Activated T-cell treated with anti-CD3 and anti-CD28 coated beads for 4 hours (primary cell): ENCODE results near the gene NFATC3.

Source experiments
- DNase-seq: peaks from one replicate; pipeline ENCODE4 v3.0.0-alpha.2; 2020

NFATC3 gene

DNA sequence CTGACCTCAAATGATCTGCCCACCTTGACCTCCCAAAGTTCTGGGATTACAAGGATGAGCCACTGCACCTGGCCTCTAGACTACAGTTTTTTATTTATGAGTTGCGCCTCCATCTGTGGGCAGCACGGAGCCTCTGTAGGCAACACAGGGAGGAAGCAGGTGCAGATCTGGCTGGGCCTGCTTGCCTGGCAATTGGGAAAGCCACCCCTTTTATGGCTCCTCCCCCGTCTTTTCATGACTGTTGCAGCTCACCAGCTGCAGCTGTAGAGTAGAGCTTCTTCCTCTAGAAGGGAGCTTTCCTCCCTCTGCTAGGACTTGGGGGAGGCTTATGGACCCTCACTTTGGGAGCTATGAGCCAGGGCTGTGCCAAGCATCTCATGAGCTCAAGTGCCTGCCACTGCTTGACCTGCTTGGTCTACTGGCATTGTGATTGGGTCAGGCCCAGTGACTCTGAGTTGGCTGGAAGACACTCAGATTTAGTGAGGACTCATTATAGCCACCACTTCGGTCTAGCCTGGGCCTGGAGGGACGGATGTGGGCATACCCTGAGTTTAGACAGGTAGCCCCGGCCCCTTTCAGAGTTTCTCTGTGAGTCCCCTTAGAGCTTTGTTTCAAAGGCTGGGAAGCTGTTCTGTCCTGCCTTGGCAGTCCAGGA, 172.2 kb downstream of the NFATC3 start:
- no peak for DNase-seq

DNA sequence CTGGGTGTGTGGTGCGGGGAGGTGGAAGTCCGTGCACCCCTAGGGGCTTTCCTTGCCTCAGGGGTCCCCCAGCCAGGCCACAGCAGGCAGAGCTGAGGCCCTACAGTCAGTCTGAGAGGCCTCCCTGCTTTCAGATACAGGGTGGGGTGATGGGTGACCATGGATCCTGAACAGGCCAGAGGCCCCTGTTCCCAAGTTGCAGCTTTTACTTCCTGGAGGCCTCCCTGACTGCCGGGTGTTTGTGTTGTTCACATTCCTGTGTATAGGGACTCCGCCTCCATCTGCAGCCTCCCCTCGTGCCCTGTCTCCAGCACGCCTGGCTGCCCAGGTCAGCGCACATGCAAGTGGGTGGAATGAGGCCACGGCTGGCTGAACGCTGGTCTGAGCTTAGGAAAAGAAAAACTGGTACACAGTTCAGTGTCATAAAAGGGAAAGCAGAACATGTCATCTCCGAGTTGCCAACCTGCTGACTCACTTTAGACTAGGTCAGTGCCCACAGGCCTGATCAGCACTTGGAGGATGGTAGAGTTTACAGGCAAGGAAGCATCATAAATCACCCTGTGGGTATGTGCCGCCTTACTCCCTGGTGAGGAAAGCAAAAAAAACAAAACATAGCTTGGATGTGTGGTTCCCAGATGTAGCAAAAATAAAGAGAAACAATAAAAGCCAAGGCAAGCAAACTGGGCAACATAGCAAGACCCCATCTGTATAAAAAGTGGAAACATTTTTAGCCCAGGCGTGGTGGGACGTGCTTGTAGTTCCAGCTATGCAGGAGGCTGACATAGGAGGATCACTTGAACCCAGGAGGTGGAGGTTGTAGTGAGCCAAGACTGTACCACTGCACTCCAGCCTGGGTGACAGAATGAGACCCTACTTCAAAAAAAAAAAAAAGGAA, 173.0 kb downstream of the NFATC3 start:
- no peak for DNase-seq

DNA sequence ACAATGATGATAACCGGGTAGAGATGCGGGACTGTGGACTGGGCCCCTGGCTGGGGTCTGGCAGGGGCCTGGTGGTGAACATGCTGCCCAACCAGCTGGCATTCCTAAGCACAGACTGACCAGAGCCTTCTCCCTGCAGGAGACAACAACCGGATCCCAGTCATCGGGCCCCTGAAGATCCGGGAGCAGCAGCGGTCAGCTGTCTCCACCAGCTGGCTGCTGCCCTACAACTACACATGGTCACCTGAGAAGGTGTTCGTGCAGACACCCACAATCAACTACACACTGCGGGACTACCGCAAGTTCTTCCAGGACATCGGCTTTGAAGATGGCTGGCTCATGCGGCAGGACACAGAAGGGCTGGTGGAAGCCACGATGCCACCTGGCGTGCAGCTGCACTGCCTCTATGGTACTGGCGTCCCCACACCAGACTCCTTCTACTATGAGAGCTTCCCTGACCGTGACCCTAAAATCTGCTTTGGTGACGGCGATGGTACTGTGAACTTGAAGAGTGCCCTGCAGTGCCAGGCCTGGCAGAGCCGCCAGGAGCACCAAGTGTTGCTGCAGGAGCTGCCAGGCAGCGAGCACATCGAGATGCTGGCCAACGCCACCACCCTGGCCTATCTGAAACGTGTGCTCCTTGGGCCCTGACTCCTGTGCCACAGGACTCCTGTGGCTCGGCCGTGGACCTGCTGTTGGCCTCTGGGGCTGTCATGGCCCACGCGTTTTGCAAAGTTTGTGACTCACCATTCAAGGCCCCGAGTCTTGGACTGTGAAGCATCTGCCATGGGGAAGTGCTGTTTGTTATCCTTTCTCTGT, 174.0 kb downstream of the NFATC3 start:
- no peak for DNase-seq

DNA sequence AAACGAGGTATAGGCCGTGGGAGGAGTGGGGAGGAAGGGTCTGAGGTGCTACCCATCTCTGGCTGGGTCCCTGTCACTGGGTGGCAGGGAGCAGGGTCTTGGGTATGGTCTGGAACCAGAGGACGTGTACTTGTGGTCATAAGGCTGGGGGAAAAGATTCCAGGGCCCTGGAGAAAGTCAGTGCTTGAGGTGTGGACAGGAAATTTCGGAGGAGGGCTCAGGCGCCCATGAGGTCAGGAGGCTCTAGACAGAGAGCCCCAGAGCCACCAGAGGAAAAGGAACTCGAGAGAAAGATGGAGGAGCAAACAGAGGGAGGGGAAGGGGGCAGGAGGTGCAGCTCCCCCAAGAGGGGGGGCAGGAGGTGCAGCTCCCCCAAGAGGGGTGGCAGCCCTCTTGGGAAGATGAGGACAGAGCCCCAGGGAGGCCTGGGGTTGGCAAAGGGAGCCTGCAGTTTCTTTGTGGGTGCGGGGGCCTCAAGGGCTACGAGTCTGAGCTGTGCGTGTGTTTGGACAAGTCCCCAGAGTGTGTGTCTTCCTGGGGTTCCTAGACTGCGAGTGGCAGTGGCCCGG, 178.5 kb downstream of the NFATC3 start:
- no peak for DNase-seq

DNA sequence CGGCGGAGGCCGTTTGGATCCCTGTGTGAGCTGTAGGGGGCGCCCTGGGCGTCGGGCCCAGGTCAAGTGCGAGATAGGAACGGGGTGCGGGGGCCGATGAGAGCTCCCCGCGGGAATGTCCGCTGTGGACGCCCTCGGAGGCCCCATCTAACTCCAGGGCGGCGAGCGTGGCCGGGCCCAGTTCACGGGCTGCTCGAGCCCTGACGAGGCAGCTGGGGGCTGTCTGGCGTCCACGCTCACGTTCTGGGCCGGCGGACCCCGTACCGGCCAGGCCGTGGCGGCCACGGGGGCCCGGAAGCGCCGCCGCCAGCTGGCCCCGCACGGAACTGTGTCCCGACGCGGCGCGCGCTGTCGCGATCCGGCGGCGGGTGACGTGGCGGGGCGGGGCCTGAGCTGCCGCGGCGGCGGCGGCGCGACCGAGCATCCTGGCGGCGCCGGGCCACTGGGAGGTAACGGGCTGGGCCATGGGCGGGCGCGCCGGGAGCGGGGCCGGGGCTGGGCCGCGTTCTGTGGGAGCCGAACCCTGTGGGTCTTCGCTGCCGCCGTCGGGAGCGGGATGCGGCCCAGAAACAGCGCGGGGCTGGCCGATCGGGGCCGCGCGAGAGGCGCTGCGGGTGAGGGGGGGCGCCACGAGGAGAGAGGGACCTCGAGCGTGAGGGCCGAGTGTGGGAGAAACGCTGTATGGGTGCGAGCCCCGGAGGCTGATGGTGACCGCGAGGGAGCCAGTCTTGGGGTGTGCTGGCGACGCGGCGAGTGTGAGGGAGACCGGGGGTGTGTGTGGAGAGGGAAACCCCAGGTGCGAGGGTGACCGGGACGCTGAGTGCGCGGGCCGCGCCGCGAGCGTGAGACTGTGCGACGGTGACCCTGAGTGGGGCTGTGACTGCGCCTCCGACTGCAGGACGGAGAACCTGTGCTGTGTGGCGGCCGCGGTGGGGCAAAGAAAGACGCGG, 179.2 kb downstream of the NFATC3 start, which contains the start of gene SLC7A6:
SLC7A6 (plus strand) TSS at position 399 of the 950 bp plus-strand sequence. CDS start 10,201 bp downstream, outside the sequence.
- peak; percentile 80 for DNase-seq

DNA sequence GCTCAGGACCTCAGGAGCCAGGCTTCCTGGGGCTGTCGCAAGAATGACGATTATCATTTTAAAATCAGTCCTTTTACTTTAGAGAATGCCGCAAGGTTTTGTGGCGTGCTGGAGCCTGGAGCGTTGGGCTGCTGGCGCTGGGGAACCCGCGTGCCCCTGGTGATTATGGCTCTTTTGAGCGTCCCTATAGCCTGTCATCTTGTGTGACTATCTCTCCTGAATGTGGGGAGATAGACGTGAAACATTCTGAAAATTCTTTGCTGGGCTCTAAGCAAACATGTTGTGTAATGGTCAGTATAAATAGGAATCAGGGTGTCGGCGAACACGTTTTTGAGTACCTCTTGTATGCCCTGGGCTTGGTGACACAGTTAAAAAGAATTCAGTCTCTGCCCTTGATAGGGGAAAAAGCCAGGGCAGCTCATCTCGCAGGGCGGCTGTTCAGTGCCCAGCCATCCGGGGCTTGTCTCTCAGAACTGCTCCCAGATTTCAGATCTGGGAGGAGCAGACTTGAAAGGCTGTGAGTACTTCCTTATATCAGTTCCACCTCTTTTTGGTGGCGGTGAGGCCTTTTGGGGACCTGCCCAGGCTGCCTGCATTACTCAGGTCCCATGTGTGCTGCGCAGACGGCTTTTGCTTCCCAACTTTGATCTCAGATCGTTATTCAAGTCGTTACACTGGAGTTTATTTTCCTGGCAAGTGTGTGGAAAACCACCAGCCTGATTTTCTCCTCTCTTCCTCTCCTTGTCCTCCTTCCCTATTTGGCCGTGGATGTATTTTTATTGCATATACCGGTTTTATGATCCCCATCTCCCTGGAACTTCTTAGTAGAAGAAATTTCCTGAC, 180.1 kb downstream of the NFATC3 start:
- DNase-seq, result no peak

DNA sequence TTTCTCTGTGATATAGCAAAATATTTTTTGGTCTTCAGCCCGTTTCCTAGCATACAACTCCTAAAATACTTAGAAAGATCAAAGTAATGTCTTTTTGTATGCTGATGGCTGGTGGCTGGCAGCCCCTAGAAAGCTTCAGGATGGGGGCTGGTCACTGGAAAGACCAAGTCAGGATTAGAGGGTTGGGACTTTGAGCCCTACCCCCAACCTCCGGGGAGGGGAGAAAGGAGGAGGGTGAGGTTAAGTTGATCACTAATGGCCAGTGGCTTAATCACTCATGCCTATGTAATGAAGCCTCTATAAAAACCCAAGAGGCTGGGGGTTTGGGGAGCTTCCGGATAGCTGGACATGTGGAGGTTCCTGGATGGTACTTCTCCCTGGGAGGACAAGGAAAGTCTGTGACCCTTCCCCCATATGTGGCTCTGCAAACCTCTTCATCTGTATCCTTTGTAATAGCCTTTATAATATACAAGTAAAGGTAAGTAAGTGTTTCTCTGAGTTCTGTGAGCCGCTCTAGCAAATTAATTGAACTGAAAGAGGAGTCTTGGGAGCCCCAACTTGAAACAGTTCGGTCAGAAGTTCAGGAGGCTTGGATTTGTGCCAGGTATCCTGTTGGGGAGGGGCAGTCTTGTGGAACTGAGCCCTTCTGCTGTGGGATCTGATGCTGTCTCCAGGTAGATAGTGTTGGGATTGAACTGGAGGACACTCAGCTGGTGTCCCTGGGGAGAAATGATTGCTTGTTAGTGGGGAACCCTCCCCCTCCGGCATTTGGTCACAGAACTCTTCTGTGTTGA, 182.6 kb downstream of the NFATC3 start:
- no peak for DNase-seq

DNA sequence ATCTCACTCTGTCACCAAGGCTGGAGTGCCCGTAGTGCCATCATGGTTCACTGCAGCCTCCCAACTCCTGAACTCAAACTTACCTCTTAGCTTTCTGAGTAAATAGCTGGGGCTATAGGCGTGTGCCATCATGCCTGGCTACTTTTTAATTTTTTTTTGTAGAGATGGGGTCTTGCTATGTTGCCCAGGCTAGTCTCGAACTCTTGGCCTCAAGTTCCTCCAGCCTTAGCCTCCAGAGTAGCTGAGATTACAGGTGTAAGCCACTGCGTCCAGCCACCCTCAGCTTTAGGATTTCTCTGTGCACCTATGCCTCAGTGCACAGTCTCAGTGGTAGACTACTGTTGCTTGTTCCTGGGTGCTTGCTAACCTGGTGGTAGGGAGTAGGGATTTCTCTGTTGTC, 184.6 kb downstream of the NFATC3 start:
- no peak for DNase-seq

DNA sequence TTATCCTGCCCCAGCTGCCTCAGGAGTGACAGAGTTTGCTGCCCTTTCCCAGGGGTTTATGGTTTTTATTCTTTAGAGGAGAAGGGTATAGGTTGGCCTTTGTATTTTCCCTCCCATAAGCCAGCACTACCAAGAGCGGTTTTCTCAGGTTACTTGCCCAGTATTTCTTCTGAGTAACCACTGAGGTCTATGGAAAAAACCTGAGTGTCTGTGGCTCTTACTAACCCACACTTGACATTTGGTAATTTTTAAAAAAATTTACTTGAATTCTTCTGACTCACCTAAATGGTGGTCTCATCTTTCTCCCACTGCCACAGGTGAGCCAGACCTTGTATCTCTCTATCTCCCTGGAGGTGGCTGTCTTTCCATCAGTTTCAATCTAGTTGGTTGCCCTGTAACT, 185.2 kb downstream of the NFATC3 start:
- no peak for DNase-seq

DNA sequence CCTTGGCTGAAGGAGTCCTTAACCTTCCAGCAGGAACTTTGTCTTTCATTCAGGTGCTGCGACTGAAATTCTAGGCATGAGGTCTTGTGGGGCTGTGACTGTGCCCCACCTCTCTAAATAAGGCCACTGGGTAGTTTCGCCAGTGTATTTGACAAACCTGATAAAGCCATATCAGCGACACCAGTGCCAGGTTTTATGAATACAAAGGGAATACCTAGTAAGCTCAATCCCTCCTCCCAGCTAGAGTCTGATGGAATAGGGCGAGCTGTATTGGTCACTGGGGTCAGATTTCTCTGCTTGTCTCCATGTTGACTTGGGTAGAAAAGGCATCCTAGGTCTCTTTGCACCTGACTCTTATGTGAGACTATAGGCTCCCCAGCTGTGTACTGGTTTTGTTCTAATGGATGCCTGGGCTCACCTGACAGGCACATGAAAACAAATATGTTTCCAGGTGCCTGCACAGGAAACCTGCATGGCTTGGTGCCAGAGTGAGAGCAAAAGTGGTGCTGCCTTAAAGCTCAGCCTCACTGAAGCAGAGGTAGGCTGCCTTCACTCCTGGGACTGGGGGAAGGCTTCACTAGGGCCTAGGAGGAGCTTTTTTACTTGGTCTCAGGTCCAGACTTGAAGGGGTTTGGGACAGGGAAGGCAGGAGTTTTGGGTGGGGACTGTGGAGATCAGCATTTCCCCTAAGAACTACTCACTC, 187.5 kb downstream of the NFATC3 start:
- DNase-seq, result no peak

DNA sequence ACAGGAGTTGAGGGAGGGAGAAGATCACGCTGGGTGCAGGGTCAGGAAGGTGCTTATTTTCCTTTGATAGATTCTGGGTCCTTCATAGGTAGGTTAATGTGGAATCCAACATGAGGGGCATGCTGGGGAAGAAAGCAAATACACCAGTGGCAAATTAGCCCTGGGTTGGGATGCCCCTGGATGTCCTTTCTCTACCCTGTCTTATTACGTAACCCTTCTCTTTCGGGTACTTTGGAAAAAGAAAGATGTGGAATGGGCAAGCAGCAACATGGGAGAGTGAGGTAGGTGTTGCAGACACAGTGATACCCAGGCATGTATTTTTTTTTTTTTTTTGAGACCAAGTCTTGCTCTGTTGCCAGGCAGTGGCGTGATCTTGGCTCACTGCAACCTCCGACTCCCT, 188.3 kb downstream of the NFATC3 start:
- DNase-seq, result no peak

DNA sequence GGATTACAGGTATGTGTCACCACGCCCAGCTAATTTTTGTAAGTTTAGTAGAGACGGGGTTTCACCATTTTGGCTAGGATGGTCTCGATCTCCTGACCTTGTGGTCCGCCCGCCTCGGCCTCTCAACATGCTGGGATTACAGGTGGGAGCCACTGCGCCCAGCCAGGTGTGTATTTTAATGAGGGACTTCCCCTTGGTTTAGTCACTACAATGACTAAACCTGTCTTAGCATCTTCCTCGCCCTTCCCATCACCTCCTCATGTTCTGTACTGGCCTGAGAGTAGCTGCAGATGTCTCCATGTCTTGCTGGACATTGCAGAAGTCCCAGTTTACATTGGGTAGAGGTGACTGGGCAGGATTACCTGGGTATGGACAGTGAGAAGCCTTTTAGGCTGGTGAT, 188.7 kb downstream of the NFATC3 start:
- DNase-seq, result no peak

DNA sequence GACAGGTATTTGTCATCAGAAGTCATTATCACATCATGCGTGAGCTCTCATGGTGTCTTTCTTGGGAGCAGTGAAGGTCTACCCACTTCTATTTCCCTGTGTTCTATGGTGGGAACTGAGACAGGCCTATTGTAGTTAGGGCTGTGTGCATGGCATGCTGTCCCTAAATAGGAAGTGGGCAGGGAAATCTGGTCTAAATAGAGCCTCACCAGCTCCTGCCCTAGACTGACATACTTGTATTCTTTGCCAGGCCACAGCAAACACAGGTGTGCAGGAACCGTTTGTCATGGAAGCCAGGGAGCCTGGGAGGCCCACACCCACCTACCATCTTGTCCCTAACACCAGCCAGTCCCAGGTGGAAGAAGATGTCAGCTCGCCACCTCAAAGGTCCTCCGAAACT, 189.3 kb downstream of the NFATC3 start:
- DNase-seq, result no peak

DNA sequence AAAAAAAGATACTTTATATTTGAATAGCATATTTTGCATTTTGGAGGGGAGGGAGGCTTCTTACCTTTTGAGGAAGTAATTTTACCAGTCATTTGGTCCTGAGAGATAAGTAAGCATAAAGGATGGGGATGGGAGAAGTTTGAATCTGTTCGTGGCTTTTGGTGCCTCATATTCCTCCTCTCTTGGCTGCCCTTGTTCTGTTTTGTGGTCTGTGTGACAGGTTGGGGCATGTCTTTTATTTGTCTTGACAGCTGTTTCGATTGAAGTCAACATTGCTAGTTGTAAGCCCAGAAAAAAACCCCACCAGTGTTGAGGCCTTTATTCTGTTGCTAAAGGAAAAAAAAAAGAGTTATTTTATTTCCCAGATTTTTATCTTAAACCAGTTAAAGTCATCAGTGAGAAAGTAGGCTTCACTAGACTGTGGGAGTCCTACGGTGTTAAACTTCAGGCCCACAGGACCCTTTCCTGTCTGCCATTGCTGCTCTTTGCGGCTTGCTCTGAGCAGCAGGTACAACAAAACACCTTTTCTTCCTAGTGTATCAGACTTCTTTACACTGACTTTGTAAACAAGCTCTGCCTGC, 190.5 kb downstream of the NFATC3 start:
- DNase-seq, result no peak

DNA sequence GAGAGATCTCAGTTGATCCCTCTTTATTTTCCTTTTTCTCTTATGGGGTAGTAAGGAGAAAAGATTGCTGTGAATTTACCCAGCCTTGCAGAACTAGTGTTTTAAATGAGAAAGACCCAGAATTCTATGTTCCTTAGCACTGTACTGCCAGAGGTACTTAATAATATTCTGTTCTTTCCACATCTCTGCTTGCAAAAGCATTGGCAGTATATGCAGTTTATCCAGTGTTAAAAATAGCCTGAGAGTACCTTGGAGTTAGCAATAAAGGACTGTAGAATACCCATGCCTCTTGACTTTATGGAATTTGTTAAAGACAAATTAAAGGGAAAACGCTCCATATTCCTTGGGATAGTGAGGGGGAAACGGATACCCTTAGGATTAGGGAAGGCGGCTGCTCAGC, 191.1 kb downstream of the NFATC3 start:
- DNase-seq, result no peak
